NCI-H1417 treated with DMSO at 0.1 percent for 48 hours (cell line): ENCODE data around the gene C10orf95.

ENCODE experiments used
- DNase-seq: peaks from one replicate; lab custom pipeline; 2025; lab: John Stamatoyannopoulos, UW

Gene C10orf95

GRCh38 chr10:102416283-102416682 lies 35.1 kb downstream of the C10orf95 start:
- no peak for DNase-seq

- DNase-seq = no peak
These were observed 36.6 kb downstream of the C10orf95 start for GRCh38 chr10:102414749-102415148.

- no peak for DNase-seq
These were observed 37.4 kb downstream of the C10orf95 start for GRCh38 chr10:102413806-102414561.

DNA sequence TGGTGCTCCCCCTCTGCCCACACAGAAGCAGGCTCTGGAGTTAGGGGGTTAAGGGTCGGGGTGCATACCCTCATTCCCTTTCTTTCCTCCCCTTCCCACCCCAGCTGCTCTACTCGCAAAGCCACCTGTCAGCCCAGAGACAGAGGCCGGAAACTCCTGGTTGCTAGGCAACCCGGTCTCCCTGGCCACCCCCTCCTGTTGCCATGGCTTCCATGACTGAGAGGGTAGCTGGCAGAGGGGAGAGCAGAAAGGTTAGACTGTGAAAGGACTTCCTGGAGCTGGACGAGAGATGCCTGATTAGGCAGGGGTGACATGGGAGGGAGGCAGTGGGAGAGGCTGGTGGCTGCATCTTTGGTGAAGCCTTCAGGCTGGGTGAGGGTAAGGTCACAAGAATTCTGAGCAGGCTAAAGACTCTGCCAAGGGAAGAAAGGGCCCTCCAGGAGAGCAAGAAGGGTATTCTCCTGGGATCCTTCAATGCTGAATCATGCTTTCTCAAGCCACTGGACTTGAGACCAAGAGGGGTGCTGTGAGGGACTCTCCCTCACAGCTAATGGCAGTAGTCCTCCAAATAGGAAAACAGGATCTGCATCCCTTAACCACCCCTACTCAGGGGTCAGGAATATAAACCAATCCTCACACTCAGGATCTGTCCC lies 38.2 kb downstream of the C10orf95 start:
- peak; percentile 37 for DNase-seq

DNA sequence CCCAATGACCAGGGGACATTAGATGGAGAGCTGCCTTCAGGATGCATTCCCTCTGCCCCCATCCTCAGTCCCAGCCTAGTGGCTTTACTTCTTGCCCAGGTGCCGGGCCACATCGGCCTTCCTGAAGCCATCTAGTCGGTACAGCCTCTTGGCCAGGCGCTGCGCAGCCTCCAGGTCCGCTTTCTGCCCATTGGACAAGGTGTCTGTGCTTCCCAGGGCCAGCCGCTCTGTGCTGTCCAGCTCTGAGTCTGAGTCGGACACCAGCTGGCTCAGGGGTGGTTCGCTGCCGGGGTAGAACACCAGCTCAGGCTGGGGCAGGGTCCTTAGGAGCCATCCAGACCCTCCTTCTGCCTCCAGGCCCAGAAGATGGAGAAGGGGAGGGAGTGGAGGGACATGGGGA lies 39.0 kb downstream of the C10orf95 start:
- DNase-seq = no peak

DNA sequence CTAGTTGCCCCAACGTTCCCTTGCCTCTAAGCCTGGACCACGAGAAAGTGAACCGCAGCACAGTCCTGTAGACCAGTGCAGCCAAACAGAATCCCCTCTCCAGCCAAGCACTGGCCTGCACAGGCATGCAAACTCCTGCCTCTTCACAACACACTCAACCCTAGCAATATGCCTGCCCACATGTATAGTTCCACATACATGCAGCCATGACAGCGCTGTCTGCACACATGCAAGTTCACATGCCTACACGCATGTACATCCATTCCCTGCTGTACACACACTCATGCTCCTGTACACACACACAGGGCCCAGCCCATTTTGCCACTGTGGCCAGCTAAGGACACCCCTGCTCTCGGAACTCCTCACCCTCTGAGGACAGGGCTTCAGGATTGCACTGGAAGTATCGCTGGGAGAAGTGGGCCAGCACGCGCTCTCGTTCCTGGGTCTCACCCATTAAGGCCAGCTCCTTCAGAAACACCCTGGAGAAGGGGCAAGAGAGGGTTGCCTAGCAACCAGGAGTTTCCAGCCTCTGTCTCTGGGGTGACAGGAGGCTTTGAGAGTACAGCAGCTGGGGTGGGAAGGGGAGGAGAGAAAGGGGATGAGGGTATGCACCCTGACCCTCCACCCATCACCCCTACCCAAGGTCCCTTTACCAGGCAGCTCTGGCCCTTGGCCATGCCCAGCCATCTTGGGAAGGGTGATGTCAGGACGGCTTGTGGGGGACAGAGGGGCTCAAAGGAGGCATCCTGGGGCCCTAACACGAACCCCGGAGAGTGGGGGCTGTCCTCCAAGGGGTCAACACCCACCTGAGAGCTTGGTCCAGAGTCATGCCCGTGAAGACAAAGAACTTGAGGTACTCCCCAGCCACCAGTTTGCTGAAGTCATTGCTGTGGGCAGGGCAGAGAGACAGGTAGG lies 39.7 kb downstream of the C10orf95 start:
- DNase-seq = no peak

- no peak for DNase-seq
These were observed 40.8 kb downstream of the C10orf95 start for GRCh38 chr10:102410429-102411073.

GRCh38 chr10:102409604-102410428 lies 41.5 kb downstream of the C10orf95 start:
- no peak for DNase-seq

GRCh38 chr10:102408728-102409603 lies 42.4 kb downstream of the C10orf95 start:
- no peak for DNase-seq

GRCh38 chr10:102408131-102408727 lies 43.1 kb downstream of the C10orf95 start:
- DNase-seq = no peak

- no peak for DNase-seq
These were observed 43.8 kb downstream of the C10orf95 start for GRCh38 chr10:102407425-102408130.

- DNase-seq = no peak
These were observed 44.5 kb downstream of the C10orf95 start for GRCh38 chr10:102406815-102407214.

GRCh38 chr10:102405632-102406031 lies 45.7 kb downstream of the C10orf95 start:
- no peak for DNase-seq

GRCh38 chr10:102405108-102405571 lies 46.2 kb downstream of the C10orf95 start:
- no peak for DNase-seq

GRCh38 chr10:102404361-102405107 lies 46.8 kb downstream of the C10orf95 start:
- DNase-seq = no peak

- no peak for DNase-seq
These were observed 48.2 kb downstream of the C10orf95 start for GRCh38 chr10:102403115-102403514.

- DNase-seq = no peak
These were observed 48.8 kb downstream of the C10orf95 start for GRCh38 chr10:102402512-102402896.
